Measurements from ENCODE around the gene DDB1. TPM values are rescaled to one million over a fixed set of nuclear protein-coding genes. Genes with fewer than 3 reads are reported as not detected.

Gene DDB1
- total RNA-seq, 6 donors from 2014 or later = 98.4 to 152 (median 139) TPM

DNA sequence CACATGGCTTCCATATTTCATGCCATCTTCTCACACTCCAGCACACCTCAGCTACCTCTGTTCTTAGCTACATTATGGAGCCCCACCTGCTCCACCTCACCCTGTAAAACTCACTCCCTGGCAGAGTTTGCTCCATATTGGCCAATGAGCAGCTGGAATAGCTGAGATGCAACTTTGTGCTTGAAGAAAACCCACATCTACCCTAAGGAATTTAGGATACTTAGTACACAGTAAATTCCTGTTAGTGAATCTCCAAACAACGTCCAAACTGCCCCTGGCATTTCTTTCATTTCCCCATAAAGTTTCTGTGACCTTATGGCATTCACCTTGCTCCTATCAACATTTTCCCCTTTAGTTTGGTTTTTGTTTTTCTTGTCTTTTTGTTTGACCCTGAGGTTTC, 35.6 kb downstream of the DDB1 start:
- peaks cover 20 to 23% (median 21%) of the 10 kb centered on the region in 4 donors for H3K4me1 ChIP-seq
- no peaks in the 10 kb centered on the region for H3K9me3 ChIP-seq
- no peak for TF ChIP-seq POLR2A (IDR thresholded peaks at IDR 0.05)
- TF ChIP-seq, protein P1, sequence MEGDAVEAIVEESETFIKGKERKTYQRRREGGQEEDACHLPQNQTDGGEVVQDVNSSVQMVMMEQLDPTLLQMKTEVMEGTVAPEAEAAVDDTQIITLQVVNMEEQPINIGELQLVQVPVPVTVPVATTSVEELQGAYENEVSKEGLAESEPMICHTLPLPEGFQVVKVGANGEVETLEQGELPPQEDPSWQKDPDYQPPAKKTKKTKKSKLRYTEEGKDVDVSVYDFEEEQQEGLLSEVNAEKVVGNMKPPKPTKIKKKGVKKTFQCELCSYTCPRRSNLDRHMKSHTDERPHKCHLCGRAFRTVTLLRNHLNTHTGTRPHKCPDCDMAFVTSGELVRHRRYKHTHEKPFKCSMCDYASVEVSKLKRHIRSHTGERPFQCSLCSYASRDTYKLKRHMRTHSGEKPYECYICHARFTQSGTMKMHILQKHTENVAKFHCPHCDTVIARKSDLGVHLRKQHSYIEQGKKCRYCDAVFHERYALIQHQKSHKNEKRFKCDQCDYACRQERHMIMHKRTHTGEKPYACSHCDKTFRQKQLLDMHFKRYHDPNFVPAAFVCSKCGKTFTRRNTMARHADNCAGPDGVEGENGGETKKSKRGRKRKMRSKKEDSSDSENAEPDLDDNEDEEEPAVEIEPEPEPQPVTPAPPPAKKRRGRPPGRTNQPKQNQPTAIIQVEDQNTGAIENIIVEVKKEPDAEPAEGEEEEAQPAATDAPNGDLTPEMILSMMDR (IDR thresholded peaks at IDR 0.05) = no peak
- TF ChIP-seq EP300 (IDR thresholded peaks at IDR 0.05) = no peak
- no peak for TF ChIP-seq POLR2AphosphoS5 (IDR thresholded peaks at IDR 0.05)
- no peak for DNase-seq
- peaks cover 23 to 46% (median 34%) of the 10 kb centered on the region in 4 donors for H3K36me3 ChIP-seq
- H3K27me3 ChIP-seq = peaks cover 0 to 18% (median 7%) of the 10 kb centered on the region in 4 donors
- WGBS, 2 donors = 55 to 62% methylated on average over 1 of the region's 1 CpG
- no peak overlapping the region for H3K27ac ChIP-seq
- ATAC-seq (ENCODE audit: low FRiP score in 2 of 2) = no peak
- H3K4me3 ChIP-seq = no peak overlapping the region

DNA sequence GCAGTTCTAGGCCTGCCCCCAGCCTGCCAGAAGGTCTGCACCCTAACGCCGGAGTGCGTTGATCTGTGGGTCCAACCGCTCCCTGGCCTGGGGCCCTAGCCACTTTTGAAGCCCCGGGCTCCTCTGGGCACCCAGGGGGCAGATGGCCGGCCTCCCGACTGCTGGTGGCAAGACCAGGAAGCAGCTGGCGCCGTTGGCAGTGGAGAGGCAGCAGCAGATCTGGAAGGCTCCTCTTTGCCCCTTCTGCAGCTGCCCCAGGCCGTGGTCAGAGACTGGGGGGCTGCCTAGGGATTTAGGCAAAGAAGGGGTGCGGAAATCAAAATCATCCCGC, 37.3 kb downstream of the DDB1 start:
- WGBS, 2 donors = 48 to 88% methylated on average over 2 to 12 of the region's 12 CpGs
- ATAC-seq (ENCODE audit: low FRiP score in 2 of 2) (no peak), DNase-seq (no peak)
- peaks cover 6 to 28% (median 16%) of the 10 kb centered on the region in 4 donors for H3K36me3 ChIP-seq
- H3K4me1 ChIP-seq = peaks cover 20 to 23% (median 21%) of the 10 kb centered on the region in 4 donors
- H3K9me3 ChIP-seq = no peaks in the 10 kb centered on the region
- H3K4me3 ChIP-seq = peak overlapping the region in 3 of 4 donors; percentile 46 to 58 (median 54)
- H3K27ac ChIP-seq = no peak overlapping the region
- TF ChIP-seq, protein P1 (IDR thresholded peaks at IDR 0.05) = no peak
- TF ChIP-seq POLR2A (IDR thresholded peaks at IDR 0.05) (no peak), EP300 (IDR thresholded peaks at IDR 0.05) (no peak)
- peaks cover 0 to 18% (median 7%) of the 10 kb centered on the region in 4 donors for H3K27me3 ChIP-seq

DNA sequence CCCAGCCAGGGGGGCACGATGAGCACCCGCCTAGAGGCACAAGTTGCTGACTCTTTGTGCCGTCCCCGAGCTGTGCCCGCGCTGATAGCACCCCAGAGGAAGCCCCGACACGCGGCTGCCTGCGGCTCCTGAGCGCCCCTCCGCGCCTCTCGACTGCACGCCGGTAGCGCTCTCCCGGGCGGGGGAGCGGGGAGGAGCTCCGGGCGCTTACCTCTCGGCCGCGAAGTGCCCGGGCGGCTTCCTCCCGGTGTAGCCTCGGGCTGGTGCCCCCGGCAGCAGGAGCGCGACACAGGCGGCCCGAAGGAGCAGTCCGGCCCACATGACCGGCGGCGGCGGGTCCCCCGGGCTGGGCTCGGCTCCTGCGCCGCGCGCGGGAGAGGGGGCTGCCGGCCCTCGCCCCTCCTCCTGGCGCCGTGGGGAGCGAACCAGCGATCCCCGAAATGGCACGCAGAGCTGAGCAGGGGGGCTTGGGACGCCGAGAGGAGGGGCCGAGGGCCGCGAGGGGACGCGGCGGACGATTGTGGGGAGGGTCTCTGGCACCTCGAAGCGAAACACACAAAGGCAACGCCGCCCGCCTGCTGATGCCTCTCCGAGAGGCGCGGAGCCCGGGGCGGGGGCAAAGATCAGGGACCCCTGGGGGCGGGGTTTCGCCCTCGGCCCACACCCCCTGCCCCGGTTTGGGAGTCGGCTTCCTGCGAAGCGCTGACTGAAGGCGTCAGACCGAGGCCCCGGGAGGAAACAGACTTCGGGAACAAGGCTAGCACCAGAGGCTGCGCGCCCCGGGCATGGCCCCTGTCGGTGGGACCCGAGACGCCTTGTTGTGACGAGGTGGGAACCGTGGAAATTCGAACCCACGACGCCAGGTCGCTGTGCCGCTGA, 37.9 kb downstream of the DDB1 start, which contains the start of gene VWCE:
Gene VWCE, minus strand, starts transcription at position 600 of the 879 bp plus-strand sequence. Its CDS starts 279 bp downstream, at position 321.
- Histone ChIP-seq H3K27ac (no peak within 1 kb of the TSS), H3K4me3 (peak within 1 kb of the TSS; percentile 15 to 58 (median 50)), H3K4me1 (peaks cover 20 to 23% (median 21%) of the 10 kb centered on the region in 4 donors), H3K36me3 (peaks cover under 1 to 22% (median 10%) of the 10 kb centered on the region in 4 donors), H3K27me3 (peaks cover 0 to 18% (median 7%) of the 10 kb centered on the region in 4 donors), H3K9me3 (no peaks in the 10 kb centered on the region)
- TF ChIP-seq POLR2A (IDR thresholded peaks at IDR 0.05) (no peak), POLR2AphosphoS5 (IDR thresholded peaks at IDR 0.05) (no peak), EP300 (IDR thresholded peaks at IDR 0.05) (no peak)
- TF ChIP-seq, protein P1 (IDR thresholded peaks at IDR 0.05) = no peak
- ATAC-seq (ENCODE audit: low FRiP score in 2 of 2) (peak; percentile 70 to 71), DNase-seq (peak; percentile 39 to 91)
- WGBS, 2 donors = 0 to 2% methylated on average over 20 to 64 of the region's 97 CpGs

DNA sequence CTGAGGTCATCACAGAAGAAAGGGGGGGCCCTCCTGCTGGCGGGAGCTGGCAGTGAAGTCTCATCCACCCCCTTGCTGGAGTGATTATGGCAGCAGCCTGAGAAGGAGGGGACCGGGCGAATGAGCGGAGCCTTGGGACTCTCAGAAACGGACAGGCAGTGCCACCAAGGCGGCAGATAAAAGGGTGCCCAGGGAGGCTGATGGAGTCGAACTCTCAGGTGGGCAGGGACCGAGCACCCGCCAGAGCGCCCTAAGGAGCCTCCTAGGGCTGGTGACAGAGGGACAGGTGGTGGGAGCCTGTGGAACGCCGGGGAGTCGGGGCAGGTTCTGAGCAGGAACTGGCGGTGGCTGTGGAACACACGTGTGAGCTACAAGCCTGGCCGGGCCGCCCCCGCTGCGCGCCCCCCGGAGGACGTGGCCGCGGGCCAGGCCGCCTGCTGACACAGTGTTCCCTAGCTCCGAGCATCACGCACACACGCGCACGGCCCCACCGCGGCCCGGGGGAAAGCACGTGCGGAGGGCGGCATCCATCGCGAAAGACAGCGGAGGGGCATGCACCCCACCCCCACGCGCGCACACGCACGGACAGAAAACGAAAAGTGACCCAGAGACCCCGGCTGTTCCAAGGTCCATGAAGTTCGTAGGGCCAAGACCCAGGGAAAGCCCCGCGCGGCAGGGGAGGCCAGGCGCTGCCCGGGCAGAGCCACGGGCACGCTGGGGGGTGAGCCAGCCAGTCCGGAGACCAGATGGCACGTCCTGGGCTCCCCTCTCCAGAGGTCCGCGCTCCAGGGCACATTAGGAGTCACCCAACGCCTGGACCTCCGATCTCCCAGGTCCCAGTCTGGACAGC, 38.8 kb downstream of the DDB1 start:
- peaks cover 0 to 13% (median 3%) of the 10 kb centered on the region in 4 donors for H3K36me3 ChIP-seq
- peaks cover 0 to 18% (median 7%) of the 10 kb centered on the region in 4 donors for H3K27me3 ChIP-seq
- H3K4me1 ChIP-seq = peaks cover 20 to 23% (median 21%) of the 10 kb centered on the region in 4 donors
- H3K27ac ChIP-seq = no peak overlapping the region
- DNase-seq (peak in 1 of 2 donors; percentile 92), ATAC-seq (ENCODE audit: low FRiP score in 2 of 2) (peak; percentile 41 to 60)
- WGBS, 2 donors = 4% methylated on average over 21 to 34 of the region's 60 CpGs
- TF ChIP-seq POLR2A (IDR thresholded peaks at IDR 0.05) = no peak
- no peak for TF ChIP-seq POLR2AphosphoS5 (IDR thresholded peaks at IDR 0.05)
- no peak for TF ChIP-seq EP300 (IDR thresholded peaks at IDR 0.05)
- TF ChIP-seq, protein P1 (IDR thresholded peaks at IDR 0.05) = no peak
- H3K4me3 ChIP-seq = peak overlapping the region; percentile 15 to 58 (median 50)
- H3K9me3 ChIP-seq = no peaks in the 10 kb centered on the region
